Fibroblast of gingiva (primary cell): ENCODE data around the gene CPPED1.

ENCODE experiments used
- DNase-seq: peaks from one replicate; pipeline ENCODE4 v3.0.0-alpha.2; 2011; ENCODE audit warnings: low read depth

Gene CPPED1

GRCh38 chr16:12646490-12647274 is 157.0 kb downstream of the CPPED1 start:
- peak; percentile 9 for DNase-seq

DNA sequence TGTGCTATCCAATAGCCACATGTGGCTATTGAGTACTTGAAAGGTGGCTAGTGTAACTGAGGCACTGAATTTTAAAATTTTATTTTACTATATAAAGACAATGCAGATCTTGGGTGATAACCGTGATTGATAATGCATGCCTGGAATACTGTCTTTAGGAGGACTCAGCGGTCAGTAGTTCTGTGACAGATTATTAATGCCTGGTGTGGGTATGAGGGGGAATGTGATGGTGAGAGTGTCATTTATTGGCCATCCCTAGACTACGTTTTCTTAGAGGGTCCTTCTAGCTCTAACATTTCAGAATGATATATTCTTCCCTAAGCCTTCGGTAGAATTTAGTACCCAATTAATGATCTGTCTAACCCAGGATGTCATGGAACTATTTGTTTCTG is 157.6 kb downstream of the CPPED1 start:
- DNase-seq: no peak

GRCh38 chr16:12643034-12643455 is 160.6 kb downstream of the CPPED1 start:
- DNase-seq: no peak

GRCh38 chr16:12639044-12639443 is 164.6 kb downstream of the CPPED1 start:
- peak; percentile 16 for DNase-seq

DNA sequence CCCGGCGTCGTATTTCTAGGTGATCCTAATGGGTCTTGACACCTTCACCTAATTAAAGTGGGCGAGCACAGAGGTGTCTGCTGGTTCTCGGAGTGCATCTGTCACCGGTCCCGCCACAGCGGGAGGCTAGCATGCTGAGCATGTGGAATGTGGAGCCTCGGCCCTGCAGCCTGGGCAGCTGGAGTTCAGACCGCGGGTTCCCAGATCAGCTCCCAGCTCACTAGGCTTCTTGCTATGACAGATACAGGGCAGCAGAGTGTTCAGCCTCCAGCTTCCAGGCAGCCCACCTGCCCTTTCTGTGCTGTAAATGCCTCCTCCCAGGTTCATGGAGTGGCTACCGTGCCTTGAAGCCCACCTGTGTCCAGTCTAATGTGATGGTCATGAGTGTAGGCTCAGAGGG is 166.7 kb downstream of the CPPED1 start:
- no peak for DNase-seq

DNA sequence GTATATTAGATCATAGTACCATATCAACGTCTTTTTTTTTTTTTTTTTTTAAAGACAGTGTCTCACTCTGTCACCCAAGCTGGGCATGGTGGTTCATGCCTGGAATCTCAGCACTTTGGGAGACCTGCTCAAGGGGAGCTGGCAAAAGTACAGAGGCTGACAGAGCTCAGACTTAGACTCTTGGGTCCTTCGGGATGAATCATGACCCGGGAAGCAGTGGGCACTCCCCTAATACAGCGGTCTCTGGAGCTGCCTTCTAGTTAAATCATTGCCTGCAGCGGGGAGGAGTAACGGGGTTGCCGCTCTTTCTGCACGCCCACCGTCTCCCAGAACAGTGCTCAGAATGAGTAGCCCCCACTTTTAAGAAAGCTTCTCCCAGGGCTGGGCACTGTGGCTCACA is 174.4 kb downstream of the CPPED1 start:
- no peak for DNase-seq

- DNase-seq: no peak
These were observed 175.2 kb downstream of the CPPED1 start for GRCh38 chr16:12628536-12628935.

- no peak for DNase-seq
These were observed 176.3 kb downstream of the CPPED1 start for GRCh38 chr16:12627394-12627793.

GRCh38 chr16:12626411-12626810 is 177.3 kb downstream of the CPPED1 start:
- DNase-seq: no peak

- no peak for DNase-seq
These were observed 178.0 kb downstream of the CPPED1 start for GRCh38 chr16:12625716-12626115.

DNA sequence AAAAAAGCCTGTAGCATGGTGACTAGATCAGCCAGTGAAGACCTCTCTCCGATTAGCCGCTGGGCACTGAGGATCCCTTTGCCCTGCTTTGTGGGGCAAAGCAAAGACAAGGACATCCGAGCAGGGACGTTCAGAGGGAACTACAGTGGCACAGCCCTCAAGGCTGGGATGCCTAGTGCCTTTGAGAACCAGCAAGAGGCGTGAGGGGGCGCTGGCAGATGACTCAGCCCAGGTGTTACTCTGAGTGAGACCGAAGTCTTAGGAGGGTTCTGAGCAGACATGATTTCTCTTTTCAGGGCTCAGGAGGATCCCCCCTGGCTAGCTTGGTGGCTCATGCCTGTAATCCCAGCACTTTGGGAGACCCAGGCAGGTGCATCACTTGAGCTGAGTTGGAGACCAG is 178.6 kb downstream of the CPPED1 start:
- DNase-seq: no peak

DNA sequence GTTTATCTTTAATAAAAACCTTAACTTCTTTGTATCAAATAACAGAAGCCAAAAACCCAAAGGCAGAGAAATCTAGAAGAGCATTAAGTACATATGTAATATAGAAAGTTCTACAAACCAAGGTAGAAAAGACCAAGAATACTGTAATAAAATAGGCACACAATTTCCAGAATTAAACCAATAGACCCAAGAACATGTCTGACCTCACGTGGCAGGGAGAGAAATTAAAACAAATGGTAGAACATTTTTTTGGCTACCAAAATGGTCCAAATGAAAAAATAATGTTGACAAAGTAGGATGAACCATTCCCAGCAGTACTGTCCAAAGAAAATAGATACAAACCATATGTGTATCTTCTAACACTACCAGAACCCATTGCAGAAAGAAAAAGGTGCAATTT is 183.5 kb downstream of the CPPED1 start:
- DNase-seq: no peak

DNA sequence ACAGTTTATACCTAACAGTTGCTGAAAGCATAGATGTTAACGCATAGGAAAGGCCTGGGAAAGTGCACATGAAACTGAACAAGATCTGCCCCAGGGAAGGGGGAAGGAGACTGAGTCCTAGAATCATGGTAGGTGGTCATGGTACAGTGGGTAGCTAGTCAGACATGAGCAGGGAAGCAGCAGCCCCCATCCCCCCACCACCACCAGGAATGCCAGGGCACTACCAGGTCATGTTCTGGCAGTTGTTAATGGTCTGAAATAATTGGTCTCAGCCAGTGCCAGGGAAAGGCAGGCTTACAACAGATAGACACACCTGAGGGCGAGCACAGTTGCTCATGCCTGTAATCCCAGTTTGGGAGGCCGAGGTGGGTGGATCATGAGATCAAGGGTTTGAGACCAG is 185.2 kb downstream of the CPPED1 start:
- no peak for DNase-seq

- no peak for DNase-seq
These were observed 186.3 kb downstream of the CPPED1 start for GRCh38 chr16:12617401-12617819.

GRCh38 chr16:12614662-12615278 is 188.9 kb downstream of the CPPED1 start:
- DNase-seq: no peak

DNA sequence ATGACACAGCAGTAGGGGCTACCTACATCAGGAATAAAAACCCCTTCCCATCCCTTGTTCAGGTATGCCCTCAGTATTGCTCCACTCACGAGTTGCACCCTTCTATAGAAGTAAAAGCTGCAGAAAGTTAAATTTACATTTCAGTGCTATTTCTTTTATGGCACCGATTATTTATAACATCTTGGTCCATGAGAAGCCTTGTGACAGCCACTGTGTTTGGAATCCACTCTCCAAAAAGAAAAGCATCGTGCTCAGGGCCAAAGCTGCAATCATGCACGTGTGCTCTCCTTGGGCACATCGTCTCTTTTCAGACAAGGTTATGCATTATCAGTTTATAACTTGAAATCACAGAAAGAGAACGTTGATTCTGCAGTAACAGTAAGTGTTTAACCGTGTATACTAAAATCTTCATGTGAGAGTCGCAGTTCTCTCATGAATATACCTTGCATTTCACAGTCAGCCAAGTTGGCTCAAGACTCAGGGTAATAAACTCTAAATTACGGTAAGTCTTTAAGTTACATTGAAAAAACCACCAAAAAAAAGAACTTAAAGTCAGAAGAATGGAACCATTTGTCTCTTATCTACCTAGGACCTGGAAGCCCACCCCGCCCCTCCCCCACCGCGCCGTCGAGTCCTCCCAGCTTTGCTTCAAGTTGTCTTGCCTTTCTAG is 189.6 kb downstream of the CPPED1 start:
- no peak for DNase-seq

DNA sequence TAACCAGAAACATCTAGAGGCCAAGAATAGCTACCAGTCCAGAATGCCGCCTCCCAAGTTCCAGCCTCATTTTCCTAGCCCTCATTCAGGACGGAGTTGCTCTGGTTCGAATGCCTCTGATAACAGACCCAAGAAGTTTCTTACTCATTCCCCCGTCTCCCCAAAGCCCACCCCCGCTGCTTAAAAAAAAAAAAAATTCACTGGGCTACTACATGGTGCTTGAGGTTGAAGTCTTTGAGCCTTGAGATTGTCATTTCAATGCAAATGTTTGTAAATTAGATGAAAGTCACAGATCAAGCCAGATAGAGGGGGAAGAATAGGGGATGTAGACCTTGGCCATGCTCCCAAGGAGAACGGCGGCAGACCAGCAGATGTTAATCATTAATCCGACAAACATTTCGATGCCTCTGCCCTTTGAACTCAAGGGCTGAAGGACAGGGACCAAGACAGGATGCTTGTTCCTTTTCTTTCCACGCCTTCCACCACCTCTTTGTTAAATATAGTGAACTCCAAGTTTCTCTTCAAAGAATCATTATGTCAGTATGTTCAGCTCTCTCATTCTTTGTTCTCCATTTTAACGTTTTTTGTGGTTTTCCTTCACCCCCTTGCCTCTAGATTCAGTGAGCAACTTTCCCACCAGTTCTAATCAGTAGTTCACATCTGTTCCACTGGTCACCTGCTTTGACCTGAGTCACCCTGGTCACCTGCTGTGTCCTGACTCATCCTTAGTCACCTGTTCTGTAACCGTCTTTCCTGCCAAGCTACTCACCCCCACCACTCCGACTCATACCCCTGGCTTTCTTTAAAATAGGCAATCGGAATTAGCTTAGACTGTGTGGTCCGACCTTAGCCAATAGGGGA is 190.3 kb downstream of the CPPED1 start:
- no peak for DNase-seq

DNA sequence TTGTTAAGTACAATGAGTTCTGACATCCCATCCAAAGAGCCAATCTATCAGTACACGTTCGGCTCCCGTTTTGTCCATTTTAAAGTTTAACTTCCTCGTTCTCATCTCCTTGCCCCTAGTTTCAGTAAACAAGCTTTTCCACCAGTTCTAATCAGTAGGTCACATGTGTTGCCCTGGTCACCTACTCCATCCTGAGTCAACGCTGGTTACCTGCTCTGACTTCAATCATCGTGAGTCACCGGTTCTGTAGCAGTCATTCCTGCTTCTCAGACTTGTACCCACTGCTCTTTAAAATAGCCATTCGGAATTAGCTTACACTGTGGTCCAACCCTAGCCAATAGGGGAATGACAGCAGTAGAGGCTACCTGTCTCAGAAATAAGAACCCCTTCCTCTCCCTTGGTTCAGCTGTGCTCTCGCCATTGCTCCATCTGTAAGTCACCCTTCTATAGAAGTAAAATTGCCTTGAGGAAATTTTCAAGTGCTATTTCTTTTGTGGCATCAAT is 191.0 kb downstream of the CPPED1 start:
- no peak for DNase-seq

DNA sequence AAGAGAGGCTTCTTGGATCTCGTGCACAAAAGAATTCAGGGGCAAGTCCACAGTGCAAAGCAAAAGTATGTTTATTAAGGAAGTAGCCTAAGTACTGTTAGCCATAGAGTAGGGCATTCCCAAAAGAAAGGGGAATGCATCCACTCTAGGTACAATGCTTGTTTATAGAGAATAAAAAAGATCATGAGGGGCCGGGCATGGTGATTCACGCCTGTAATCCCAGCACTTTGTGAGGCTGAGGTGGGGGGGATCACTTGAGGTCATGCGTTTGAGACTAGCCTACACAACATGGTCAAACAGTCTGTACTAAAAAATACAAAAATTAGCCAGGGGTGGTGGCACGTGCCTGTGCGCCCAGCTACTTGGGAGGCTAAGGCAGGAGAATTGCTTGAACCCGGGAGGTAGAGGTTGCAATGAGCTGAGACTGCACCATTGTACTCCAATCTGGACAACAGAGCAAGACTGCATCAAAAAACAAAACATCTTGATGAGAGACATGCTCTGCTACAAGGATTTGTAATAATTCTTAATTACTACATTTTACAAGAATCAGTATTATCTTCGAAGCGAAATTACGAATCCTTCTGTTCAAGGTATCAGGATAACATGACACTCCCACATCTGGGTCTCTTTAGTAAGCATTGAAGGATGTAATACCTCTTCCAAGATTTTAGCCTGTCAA is 191.6 kb downstream of the CPPED1 start:
- no peak for DNase-seq

DNA sequence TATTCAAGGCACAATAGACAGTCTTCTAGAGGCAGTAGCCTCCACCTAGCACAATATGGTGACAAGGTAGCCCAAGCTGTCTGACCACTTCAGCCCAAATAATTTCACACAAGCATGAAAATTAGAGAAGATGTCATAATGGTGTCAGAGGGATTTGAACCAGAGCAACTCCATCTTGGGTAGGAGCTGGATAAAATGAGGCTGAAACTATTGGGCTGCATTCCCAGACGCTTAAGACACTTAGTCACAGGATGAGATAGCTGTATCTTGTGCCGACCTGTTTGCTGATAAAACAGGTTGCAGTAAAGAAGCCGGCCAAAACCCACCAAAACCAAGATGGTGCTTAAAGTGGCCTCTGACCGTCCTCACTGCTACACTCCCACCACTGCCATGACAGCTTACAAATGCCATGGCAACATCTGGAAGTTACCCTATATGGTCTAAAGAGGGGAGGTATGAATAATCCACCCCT is 192.6 kb downstream of the CPPED1 start:
- no peak for DNase-seq

DNA sequence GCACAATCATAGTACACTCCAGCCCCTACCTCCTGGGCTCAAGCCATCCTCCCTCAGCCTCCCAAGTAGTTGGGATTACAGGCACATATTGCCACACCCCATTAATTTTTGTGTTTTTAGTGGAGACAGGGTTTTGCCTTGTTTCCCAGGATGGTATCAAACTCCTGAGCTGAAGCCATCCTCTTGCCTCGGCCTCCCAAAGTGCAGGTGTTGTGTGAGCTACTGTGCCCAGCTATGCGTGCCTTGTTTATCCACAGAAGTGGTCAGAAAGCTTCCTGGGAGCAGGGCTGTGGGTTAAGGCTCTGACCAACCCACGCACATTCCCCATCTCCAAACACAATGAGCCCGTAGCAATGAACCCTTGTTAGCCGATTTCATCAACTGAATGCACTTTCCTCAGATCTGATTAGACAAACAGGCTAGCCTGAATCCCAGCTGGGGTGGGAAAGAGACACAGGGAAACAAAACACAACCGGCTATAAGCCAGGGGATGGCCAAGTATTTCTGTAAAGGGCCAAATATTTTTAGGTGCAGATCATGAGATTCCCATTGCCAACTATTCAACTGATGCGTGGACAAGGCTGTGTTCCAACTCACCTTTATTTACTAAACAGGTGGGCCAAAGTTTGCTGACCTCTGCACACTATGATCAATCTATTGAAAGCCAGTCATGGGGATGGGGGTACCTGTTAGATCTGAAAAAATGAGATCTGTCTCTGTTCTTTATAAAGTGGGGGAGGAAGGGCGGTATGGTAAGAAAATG is 193.6 kb downstream of the CPPED1 start:
- DNase-seq: no peak
